Adrenal gland (tissue), 12 donors: ENCODE measurements around the gene HOXA3. TPM values are rescaled to one million over a fixed set of nuclear protein-coding genes. Genes with fewer than 3 reads are reported as not detected.
A peak's percentile ranks its signal among the peaks of the same experiment; 100 is the strongest.

Experiments
- DNase-seq, 7 donors: peaks; one replicate each; pipeline ENCODE4 v3.0.0-alpha.2; 2019 to 2020
- H3K27ac ChIP-seq, 5 donors: fragments of 200-600 bp; sonication (generic) in 4 of 5; 1 replicate in 3 of 5; 2 replicates in 2 of 5; pipeline versions ENCODE4 v1.5.1 to v1.8.0; 2016 to 2020; ENCODE audit warnings: mild to moderate bottlenecking in 1 of 5
- H3K27me3 ChIP-seq: fragments of 200-600 bp; 2 replicates; pipeline ENCODE4 v1.8.0; 2021
- H3K36me3 ChIP-seq, 2 donors: fragments of 200-600 bp; replicated peaks in 1 of 2; 1 replicate in 1 of 2; 2 replicates in 1 of 2; pipeline versions ENCODE4 v1.5.1 to v1.8.0; 2018 to 2022
- H3K4me1 ChIP-seq, 2 donors: fragments of 200-600 bp; replicated peaks in 1 of 2; 1 replicate in 1 of 2; 2 replicates in 1 of 2; pipeline versions ENCODE4 v1.5.1 to v1.8.0; 2018 to 2021
- H3K4me3 ChIP-seq, 4 donors: fragments of 200-600 bp; sonication (generic) in 3 of 4; one replicate each; pipeline ENCODE4 v1.5.1; 2016 to 2018
- H3K9me3 ChIP-seq, 3 donors: fragments of 200-600 bp; sonication (generic) in 1 of 3; replicated peaks in 1 of 3; 1 replicate in 2 of 3; 2 replicates in 1 of 3; pipeline versions ENCODE4 v1.5.1 to v1.8.0; 2016 to 2021
- POLR2A ChIP-seq, 2 donors: fragments of 450-650 bp; IDR thresholded peaks; one replicate each; pipeline ENCODE4 v1.6.1; 2017; ENCODE audit warnings: antibody characterized with exemption in 2 of 2, mild to moderate bottlenecking in 2 of 2, moderate library complexity in 1 of 2
- whole genome bisulfite sequencing, 4 donors: extraction: QIAGEN DNeasy Blood & Tissue Kit in 2 of 4; methylation state at CpG; one replicate each; pipeline versions ENCODE4 v1.1.5 to v1.1.7; 2013 to 2017; 5-methylcytosine and 5-hydroxymethylcytosine counted together
- intact Hi-C, 2 donors: fragments of 100-400 bp; cut with DNase I; formaldehyde crosslinking; loops; one replicate each; pipeline versions ENCODE4 v1.14.1 to v1.15.0; 2022 to 2023
- polyA plus RNA-seq, 3 donors: library from polyadenylated mRNA; stranded (reverse); fragments of 200-250 nt in 2 of 3; fragments of 350-450 nt in 1 of 3; fragmentation: Illumina TruSeq in 1 of 3; extraction: RNeasy Lipid Tissue Mini Kit (QIAGEN cat#74804) in 1 of 3; gene quantifications; one replicate each; pipeline ENCODE4 v1.2.3, GENCODE V29; 2013 to 2014
- total RNA-seq, 9 donors: library from RNA; depleted of rRNA in 4 of 9; stranded (reverse); fragments of >200 nt in 4 of 9; fragments of 120-200 nt in 1 of 9; fragmentation: NEBNext Ultra II Directional in 1 of 9; extraction: Animal tissue kit (Norgen Biotek cat#: 25700) in 1 of 9; gene quantifications; one replicate each; pipeline versions ENCODE4 v1.1.0 to v1.2.4, GENCODE V29; 2013 to 2023
- TF ChIP-seq, protein P1 (sequence below), 6 experiments: fragments of 450-650 bp in 4 of 6; fragments of 200-600 bp in 2 of 6; sonication (generic) in 1 of 6; IDR thresholded peaks; 1 replicate in 5 of 6; 2 replicates in 1 of 6; pipeline versions ENCODE4 v1.5.1 to v1.8.0; 2016 to 2021; ENCODE audit warnings: antibody characterized with exemption in 6 of 6, mild to moderate bottlenecking in 2 of 6, moderate library complexity in 1 of 6
- donor health status: healthy with polysubstance abuse.
- donor health status: Bipolar disorder and iron deficiency.
- donor health status: DM: yes; HTN: yes; CAD: no.
- donor health status: DM: no; HTN: no; CAD: no.
- donor health status: DM: no; HTN: no; CAD: no.
- donor health status: DM: yes; HTN: yes; CAD: no.

Gene HOXA3
- total and polyA plus RNA-seq, 12 donors = 1.0 to 32.7 (median 3.8) TPM

DNA sequence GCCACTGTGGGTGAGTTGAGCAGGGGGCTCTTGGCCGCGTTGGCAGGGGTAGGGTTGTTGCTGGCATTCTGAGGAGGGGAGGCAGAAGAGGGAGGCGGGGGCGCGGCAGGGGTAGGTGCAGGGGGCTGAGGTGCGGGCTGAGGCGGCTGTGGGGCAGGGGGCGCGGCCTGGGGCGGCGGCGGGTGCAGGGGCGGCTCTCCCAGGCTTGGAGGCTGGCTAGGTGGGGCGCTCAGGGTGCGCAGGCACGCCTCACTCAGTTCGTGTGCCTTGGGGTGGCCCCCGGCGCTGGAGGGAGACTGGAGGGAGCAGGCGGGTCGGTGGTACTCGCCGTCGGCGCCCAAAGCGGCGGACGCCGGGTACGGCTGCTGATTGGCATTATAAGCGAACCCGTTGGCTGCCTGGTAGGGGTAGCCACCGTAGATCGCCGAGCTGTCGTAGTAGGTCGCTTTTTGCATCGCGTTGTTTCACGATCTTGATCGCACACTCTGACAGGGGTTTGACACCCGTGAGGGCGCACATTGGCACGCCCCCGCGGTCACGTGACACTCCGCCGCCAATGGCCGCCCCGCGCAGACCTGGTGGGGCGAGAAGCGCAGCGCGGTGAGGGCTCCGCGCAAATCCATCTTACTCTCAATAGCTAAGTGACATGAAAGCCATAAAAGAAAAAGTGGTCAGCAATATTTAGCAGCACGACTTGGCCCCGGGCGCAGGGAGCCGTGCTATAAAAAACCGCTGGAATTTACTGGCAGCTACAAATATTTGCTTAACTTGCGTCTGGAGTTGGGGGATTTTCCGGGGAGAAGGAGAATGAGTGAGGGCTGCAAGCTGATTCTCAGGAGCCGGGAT is 42.0 kb downstream of the HOXA3 start:
- DNase-seq = peak in 2 of 7 donors; percentile 52 to 77
- H3K4me1 ChIP-seq = peaks cover 0 to 17% of the 10 kb centered on the region in 2 donors
- H3K36me3 ChIP-seq = no peaks in the 10 kb centered on the region
- H3K27me3 ChIP-seq = no peaks in the 10 kb centered on the region
- peak overlapping the region in 4 of 5 donors; percentile 36 to 97 (median 69) for H3K27ac ChIP-seq
- intact Hi-C loops = no loop called here
- WGBS, 4 donors = 51 to 73% (median 55%) methylated on average over 53 to 66 of the region's 66 CpGs
- no peak for TF ChIP-seq POLR2A (IDR thresholded peaks at IDR 0.05)
- TF ChIP-seq, protein P1, sequence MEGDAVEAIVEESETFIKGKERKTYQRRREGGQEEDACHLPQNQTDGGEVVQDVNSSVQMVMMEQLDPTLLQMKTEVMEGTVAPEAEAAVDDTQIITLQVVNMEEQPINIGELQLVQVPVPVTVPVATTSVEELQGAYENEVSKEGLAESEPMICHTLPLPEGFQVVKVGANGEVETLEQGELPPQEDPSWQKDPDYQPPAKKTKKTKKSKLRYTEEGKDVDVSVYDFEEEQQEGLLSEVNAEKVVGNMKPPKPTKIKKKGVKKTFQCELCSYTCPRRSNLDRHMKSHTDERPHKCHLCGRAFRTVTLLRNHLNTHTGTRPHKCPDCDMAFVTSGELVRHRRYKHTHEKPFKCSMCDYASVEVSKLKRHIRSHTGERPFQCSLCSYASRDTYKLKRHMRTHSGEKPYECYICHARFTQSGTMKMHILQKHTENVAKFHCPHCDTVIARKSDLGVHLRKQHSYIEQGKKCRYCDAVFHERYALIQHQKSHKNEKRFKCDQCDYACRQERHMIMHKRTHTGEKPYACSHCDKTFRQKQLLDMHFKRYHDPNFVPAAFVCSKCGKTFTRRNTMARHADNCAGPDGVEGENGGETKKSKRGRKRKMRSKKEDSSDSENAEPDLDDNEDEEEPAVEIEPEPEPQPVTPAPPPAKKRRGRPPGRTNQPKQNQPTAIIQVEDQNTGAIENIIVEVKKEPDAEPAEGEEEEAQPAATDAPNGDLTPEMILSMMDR (IDR thresholded peaks at IDR 0.05) = no peak
- H3K9me3 ChIP-seq = no peaks in the 10 kb centered on the region
- H3K4me3 ChIP-seq = no peak overlapping the region

DNA sequence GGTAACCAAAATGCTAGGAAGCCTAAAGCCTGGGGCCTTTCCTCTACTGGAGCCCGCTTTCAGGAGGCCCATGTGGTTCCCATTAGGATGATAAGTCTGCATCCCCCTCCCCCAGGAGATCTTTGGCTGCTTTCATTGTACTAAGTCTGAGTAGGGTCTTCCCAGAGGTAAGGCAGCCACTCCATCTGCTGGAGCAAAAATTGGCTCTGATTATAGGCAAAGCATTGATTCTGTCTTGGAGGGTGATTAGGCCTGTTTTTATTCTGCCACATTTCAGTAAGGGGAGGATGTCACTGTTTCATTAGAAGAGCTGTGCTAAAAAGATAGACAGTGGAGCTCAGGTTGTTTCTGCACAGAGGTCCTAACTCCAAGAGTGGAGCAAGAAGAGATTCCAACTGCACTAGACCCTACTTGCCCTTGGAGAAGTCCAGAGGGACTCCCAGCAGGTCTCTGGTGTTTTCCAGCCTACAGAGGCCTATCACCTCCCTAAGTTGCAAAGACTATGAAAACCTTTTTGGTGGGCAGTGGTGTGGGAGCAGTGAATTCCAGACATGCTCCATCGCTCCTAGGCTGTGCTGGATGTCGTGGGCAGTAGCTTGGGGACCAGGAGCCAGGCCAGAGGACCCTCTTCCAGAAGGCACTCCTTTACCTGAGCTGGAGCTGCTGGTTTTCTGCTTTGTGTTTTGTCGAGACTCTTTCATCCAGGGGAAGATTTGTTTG is 42.8 kb downstream of the HOXA3 start:
- Histone ChIP-seq H3K27me3 (no peaks in the 10 kb centered on the region), H3K4me1 (peaks cover 0 to 17% of the 10 kb centered on the region in 2 donors), H3K27ac (peak overlapping the region in 3 of 5 donors; percentile 36 to 97 (median 90)), H3K9me3 (no peaks in the 10 kb centered on the region), H3K4me3 (no peak overlapping the region), H3K36me3 (no peaks in the 10 kb centered on the region)
- TF ChIP-seq, protein P1 (IDR thresholded peaks at IDR 0.05) = no peak
- no peak for TF ChIP-seq POLR2A (IDR thresholded peaks at IDR 0.05)
- no peak for DNase-seq
- intact Hi-C loops = loop anchor here in 1 of 2 donors (10.0 kb wide), 1 partner anchor 245 kb away; the partner anchor contains the start of gene SKAP2
- WGBS, 4 donors = 80 to 100% (median 90%) methylated on average over 2 to 4 of the region's 4 CpGs

DNA sequence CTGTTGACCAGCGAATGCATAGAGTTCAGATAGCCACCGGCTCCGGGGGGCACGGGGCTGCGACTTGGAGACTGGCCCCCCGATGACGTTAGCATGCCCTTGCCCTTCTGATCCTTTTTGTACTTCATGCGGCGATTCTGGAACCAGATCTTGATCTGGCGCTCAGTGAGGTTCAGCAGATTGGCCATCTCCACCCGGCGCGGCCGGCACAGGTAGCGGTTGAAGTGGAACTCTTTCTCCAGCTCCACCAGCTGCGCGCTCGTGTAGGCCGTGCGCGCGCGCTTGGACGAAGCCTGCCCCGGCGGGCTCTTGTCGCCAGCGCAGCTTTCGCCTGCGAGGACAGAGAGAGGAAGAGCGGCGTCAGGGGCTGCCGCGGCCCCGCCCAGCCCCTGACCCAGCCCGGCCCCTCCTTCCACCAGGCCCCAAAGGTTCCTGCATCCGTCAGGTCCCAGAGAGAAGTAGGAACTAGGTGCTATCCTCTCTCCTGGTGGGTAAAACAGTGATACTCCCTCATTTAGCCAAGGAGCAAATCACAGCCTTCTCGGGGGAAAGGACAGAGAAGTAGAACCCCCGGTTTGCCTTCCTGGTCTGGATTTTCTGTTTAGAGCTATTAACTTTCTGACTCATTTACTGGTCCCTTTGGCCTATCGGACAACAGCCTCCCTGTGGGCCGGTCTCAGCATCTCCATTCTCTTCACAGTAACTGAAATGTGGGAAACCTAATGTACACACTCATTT is 43.8 kb downstream of the HOXA3 start:
- H3K9me3 ChIP-seq = no peaks in the 10 kb centered on the region
- no peaks in the 10 kb centered on the region for H3K27me3 ChIP-seq
- H3K27ac ChIP-seq = peak overlapping the region; percentile 39 to 97 (median 61)
- intact Hi-C loops = loop anchor here in 1 of 2 donors (10.0 kb wide), 1 partner anchor 244 kb away; the partner anchor contains the start of gene SKAP2
- no peaks in the 10 kb centered on the region for H3K36me3 ChIP-seq
- H3K4me3 ChIP-seq = peak overlapping the region in 2 of 4 donors; percentile 2 to 45
- peak in 3 of 7 donors; percentile 67 to 71 (median 69) for DNase-seq
- peak in 1 of 2 donors; percentile 71 for TF ChIP-seq POLR2A (IDR thresholded peaks at IDR 0.05)
- TF ChIP-seq, protein P1 (IDR thresholded peaks at IDR 0.05) = peak in 2 of 6 experiments; percentile 23 to 33
- WGBS, 4 donors = 30 to 51% (median 39%) methylated on average over 11 to 41 of the region's 41 CpGs
- peaks cover 0 to 17% of the 10 kb centered on the region in 2 donors for H3K4me1 ChIP-seq
